Neural progenitor cell (in vitro differentiated cells): ENCODE measurements around the gene GLIS1. TPM values are rescaled to one million over a fixed set of nuclear protein-coding genes. Genes with fewer than 3 reads are reported as not detected.

Source experiments
- DNase-seq: peaks from one replicate; pipeline ENCODE4 v3.0.0-alpha.2; 2016; ENCODE audit warnings: low spot score
- H2AFZ ChIP-seq: fragments of 200-600 bp; sonication (generic); replicated peaks from 2 replicates; pipeline ENCODE4 v1.6.1; 2016; ENCODE audit warnings: antibody characterized with exemption
- H3F3A ChIP-seq: fragments of 200-600 bp; sonication (generic); 2 replicates; pipeline ENCODE4 v1.6.1; 2016; ENCODE audit warnings: antibody characterized with exemption, low read depth
- H3K27ac ChIP-seq: fragments of 200-600 bp; sonication (generic); 2 replicates; pipeline ENCODE4 v1.5.1; 2016; ENCODE audit warnings: mild to moderate bottlenecking
- H3K27me3 ChIP-seq: fragments of 200-600 bp; sonication (generic); 2 replicates; pipeline ENCODE4 v1.6.1; 2016; ENCODE audit warnings: mild to moderate bottlenecking, moderate library complexity
- H3K36me3 ChIP-seq: fragments of 200-600 bp; sonication (generic); 2 replicates; pipeline ENCODE4 v1.5.1; 2016
- H3K4me1 ChIP-seq: fragments of 200-600 bp; sonication (generic); 2 replicates; pipeline ENCODE4 v1.6.1; 2016; ENCODE audit warnings: mixed run types
- H3K4me2 ChIP-seq: fragments of 200-600 bp; sonication (generic); 2 replicates; pipeline ENCODE4 v1.6.1; 2016
- H3K4me3 ChIP-seq: fragments of 200-600 bp; sonication (generic); 2 replicates; pipeline ENCODE4 v1.5.1; 2016
- H3K79me2 ChIP-seq: fragments of 200-600 bp; sonication (generic); 2 replicates; pipeline ENCODE4 v1.6.1; 2016; ENCODE audit warnings: low read depth
- H3K9ac ChIP-seq: fragments of 200-600 bp; sonication (generic); 2 replicates; pipeline ENCODE4 v1.6.1; 2016
- H3K9me3 ChIP-seq: fragments of 200-600 bp; sonication (generic); 2 replicates; pipeline ENCODE4 v1.5.1; 2016; ENCODE audit warnings: low read depth
- H4K20me1 ChIP-seq: fragments of 200-600 bp; sonication (generic); 2 replicates; pipeline ENCODE4 v1.6.1; 2016; ENCODE audit warnings: low read depth
- H3K27ac Mint-ChIP-seq: 3 replicates; pipeline ENCODE4 v1.8.0; 2021; ENCODE audit warnings: mixed read lengths
- H3K27me3 Mint-ChIP-seq: 2 replicates; pipeline ENCODE4 v1.8.0; 2022; ENCODE audit warnings: low read depth, mild to moderate bottlenecking, inconsistent platforms, moderate library complexity, mixed read lengths; ENCODE audit not compliant: insufficient read depth
- H3K36me3 Mint-ChIP-seq: 3 replicates; pipeline ENCODE4 v1.8.0; 2021; ENCODE audit warnings: mixed read lengths
- H3K4me1 Mint-ChIP-seq: 3 replicates; pipeline ENCODE4 v1.8.0; 2021; ENCODE audit warnings: mixed read lengths
- H3K4me3 Mint-ChIP-seq: 3 replicates; pipeline ENCODE4 v1.8.0; 2021; ENCODE audit warnings: mild to moderate bottlenecking, moderate library complexity, mixed read lengths
- H3K9me3 Mint-ChIP-seq: 3 replicates; pipeline ENCODE4 v1.8.0; 2020; ENCODE audit warnings: mixed read lengths
- CTCF ChIP-seq: fragments of 200-600 bp; sonication (generic); IDR thresholded peaks from 2 replicates; pipeline ENCODE4 v1.5.1; 2017; ENCODE audit warnings: antibody characterized with exemption, mild to moderate bottlenecking
- EZH2 ChIP-seq: fragments of 200-600 bp; sonication (generic); IDR thresholded peaks from 2 replicates; pipeline ENCODE4 v1.6.1; 2017; ENCODE audit warnings: antibody characterized with exemption, mild to moderate bottlenecking, moderate library complexity
- EZH2phosphoT487 ChIP-seq: fragments of 200-600 bp; sonication (generic); IDR thresholded peaks from 2 replicates; pipeline ENCODE4 v1.6.1; 2017; ENCODE audit warnings: antibody characterized with exemption
- total RNA-seq: library from RNA; depleted of rRNA; stranded (reverse); fragments of >200 nt; gene quantifications from 2 replicates; pipeline ENCODE4 v1.2.3, GENCODE V29; 2015; ENCODE audit warnings: low replicate concordance

Gene GLIS1
- total RNA-seq, 1 donor from 2014 or later: not detected

- Histone ChIP-seq H3K36me3 (no peaks in the 10 kb centered on the region), H3K79me2 (no peaks in the 10 kb centered on the region), H2AFZ (no peak overlapping the region), H3F3A (no peaks in the 10 kb centered on the region), H3K4me2 (no peak overlapping the region), H3K27me3 (no peaks in the 10 kb centered on the region), H4K20me1 (no peaks in the 10 kb centered on the region), H3K27ac (no peak overlapping the region), H3K9me3 (no peaks in the 10 kb centered on the region), H3K9ac (no peak overlapping the region), H3K4me1 (peaks cover 7% of the 10 kb centered on the region), H3K4me3 (no peak overlapping the region)
- Mint-ChIP-seq H3K4me1 (peaks cover 11% of the 10 kb centered on the region), H3K27me3 (peaks cover 13% of the 10 kb centered on the region), H3K9me3 (no peaks in the 10 kb centered on the region), H3K36me3 (no peaks in the 10 kb centered on the region), H3K4me3 (no peak overlapping the region), H3K27ac (peak overlapping the region; percentile 67)
- TF ChIP-seq EZH2phosphoT487: no peak
- TF ChIP-seq CTCF: no peak
- no peak for TF ChIP-seq EZH2
- DNase-seq: no peak
Observed at GRCh38 chr1:53495633-53496345, 243.2 kb downstream of the GLIS1 start.

- H3K36me3 Mint-ChIP-seq: no peaks in the 10 kb centered on the region
- no peaks in the 10 kb centered on the region for H3F3A ChIP-seq
Observed at GRCh38 chr1:53490351-53490750, 248.6 kb downstream of the GLIS1 start.

DNA sequence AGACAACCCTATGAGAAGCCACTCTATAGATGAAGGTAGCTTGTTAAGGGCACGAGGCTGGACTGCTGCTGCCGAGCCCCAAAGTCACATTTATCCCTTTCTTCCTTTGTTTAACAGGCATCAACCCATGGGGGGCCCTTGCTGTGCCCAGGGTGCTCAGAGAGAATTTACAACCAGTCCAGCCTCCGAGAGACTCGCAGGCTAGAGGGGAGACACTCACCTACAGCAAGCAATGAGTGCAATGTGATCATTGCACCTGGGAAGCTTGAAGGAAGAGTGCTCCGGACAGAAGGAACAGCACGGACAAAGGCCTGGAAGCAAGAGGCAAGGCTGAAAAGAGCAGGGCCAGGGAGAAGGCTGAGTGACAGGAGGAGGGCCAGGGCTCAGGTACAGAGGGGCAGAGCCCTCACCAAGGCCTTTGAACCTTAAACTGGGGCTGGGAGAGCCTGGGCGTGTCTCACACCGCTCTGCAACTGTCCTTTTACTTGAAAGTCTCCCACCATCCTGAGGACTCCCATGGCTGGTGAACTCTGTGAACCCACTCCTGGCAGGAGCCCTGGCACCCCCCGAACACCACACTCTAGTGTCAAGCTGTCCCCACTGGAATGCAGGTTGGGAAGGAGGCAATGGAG, 252.5 kb downstream of the GLIS1 start:
- Histone ChIP-seq H3K4me3 (no peak overlapping the region), H3K4me1 (no peaks in the 10 kb centered on the region), H2AFZ (peak overlapping the region; percentile 95), H3F3A (no peaks in the 10 kb centered on the region), H3K36me3 (no peaks in the 10 kb centered on the region), H3K79me2 (no peaks in the 10 kb centered on the region), H4K20me1 (no peaks in the 10 kb centered on the region), H3K9ac (no peak overlapping the region), H3K4me2 (no peak overlapping the region), H3K9me3 (no peaks in the 10 kb centered on the region), H3K27me3 (no peaks in the 10 kb centered on the region), H3K27ac (no peak overlapping the region)
- H3K27ac Mint-ChIP-seq: peak overlapping the region; percentile 57
- H3K36me3 Mint-ChIP-seq: no peaks in the 10 kb centered on the region
- no peak for DNase-seq
- H3K4me1 Mint-ChIP-seq: peaks cover 6% of the 10 kb centered on the region
- peaks cover 10% of the 10 kb centered on the region for H3K27me3 Mint-ChIP-seq
- no peak overlapping the region for H3K4me3 Mint-ChIP-seq
- H3K9me3 Mint-ChIP-seq: peaks cover 4% of the 10 kb centered on the region
- TF ChIP-seq EZH2phosphoT487: no peak
- no peak for TF ChIP-seq CTCF
- no peak for TF ChIP-seq EZH2

More at GRCh38 chr1:53490351-53490750, 248.6 kb downstream of the GLIS1 start:
- no peak for DNase-seq
- Histone ChIP-seq H3K9me3 (no peaks in the 10 kb centered on the region), H3K4me1 (no peaks in the 10 kb centered on the region), H4K20me1 (no peaks in the 10 kb centered on the region), H2AFZ (no peak overlapping the region), H3K4me2 (no peak overlapping the region), H3K79me2 (no peaks in the 10 kb centered on the region), H3K9ac (no peak overlapping the region), H3K27me3 (no peaks in the 10 kb centered on the region), H3K27ac (no peak overlapping the region), H3K4me3 (no peak overlapping the region), H3K36me3 (no peaks in the 10 kb centered on the region)
- Mint-ChIP-seq H3K27ac (no peak overlapping the region), H3K27me3 (peaks cover 10% of the 10 kb centered on the region), H3K4me3 (no peak overlapping the region), H3K4me1 (peaks cover 3% of the 10 kb centered on the region), H3K9me3 (peaks cover 4% of the 10 kb centered on the region)
- no peak for TF ChIP-seq EZH2
- no peak for TF ChIP-seq EZH2phosphoT487
